HepG2 (cell line): ENCODE results near the gene FUNDC1. TPM values are rescaled to one million over a fixed set of nuclear protein-coding genes. Genes with fewer than 3 reads are reported as not detected.

Experiments used
- ZNF142 ChIP-seq: sonication (generic); formaldehyde crosslinking; IDR thresholded peaks from 2 replicates; pipeline ENCODE4 v1.4.0; 2020; ENCODE audit warnings: missing genetic modification reagents
- polyA plus RNA-seq, 8 experiments: library from polyadenylated mRNA; depleted of rRNA in 3 of 8; stranded (reverse) in 7 of 8; unstranded in 1 of 8; fragments of >200 nt; fragmentation: Illumina TruSeq in 4 of 8; extraction: Trizol in 4 of 8; gene quantifications; 2 replicates each; pipeline versions ENCODE4 v1.2.1 to v1.2.3, GENCODE V29; 2011 to 2016; ENCODE audit warnings: low read depth in 4 of 8, missing spikeins in 1 of 8, mixed read lengths in 1 of 8; ENCODE audit not compliant: insufficient read depth in 1 of 8
- total RNA-seq, 5 experiments: library from RNA; depleted of rRNA; stranded (reverse); fragments of >200 nt; fragmentation: Illumina TruSeq; extraction: Trizol; gene quantifications; 2 replicates each; pipeline ENCODE4 v1.2.3, GENCODE V29; 2016; ENCODE audit warnings: low read depth in 1 of 5

Gene FUNDC1
- total and polyA plus RNA-seq, 2 of the 13 experiments (the other 11 are each of a cell fraction or from before 2014, with no cell fraction given) = 11.9 to 13.9 TPM

DNA sequence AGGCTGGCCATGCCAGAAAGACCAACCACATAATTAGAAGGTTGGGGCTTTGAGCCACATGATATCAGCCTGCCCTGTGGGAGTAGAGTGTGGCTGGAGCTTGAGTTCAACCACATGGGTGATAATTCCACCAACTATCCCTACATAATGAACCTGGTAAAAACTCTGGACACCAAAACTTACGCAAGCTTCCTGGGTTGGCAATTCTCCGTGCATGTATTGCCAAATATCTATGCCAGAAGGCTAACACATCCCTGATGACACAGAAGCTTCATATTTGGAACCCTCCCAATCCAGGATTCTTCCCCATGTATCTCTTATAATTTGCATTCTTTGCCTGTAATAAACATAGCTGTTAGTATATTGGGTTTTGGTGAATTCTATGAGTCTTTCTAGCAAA, 68.2 kb downstream of the FUNDC1 start (continued):
- TF ChIP-seq ZNF142 (CRISPR knock-in tag) = no peak

Other genes starting within 250 kb of the FUNDC1 start
- not detected in 2 replicates for gene EFHC2, start 199.2 kb downstream of the FUNDC1 start, total RNA-seq (2016; rRNA removed; fragmentation: Illumina TruSeq; extraction: Trizol)
- not detected in 2 replicates for gene EFHC2, start 199.2 kb downstream of the FUNDC1 start, polyA plus RNA-seq (2011; rRNA removed)